Measurements from ENCODE around the gene NAGK. TPM values are rescaled to one million over a fixed set of nuclear protein-coding genes. Genes with fewer than 3 reads are reported as not detected.
A peak's percentile ranks its signal among the peaks of the same experiment; 100 is the strongest.
"Not testable (repeated sequence)": the region's sequence is repeated elsewhere in the genome, so short reads cannot be mapped to it uniquely, and the experiment has no call there.

Gene NAGK
- total and polyA plus RNA-seq, 12 donors, result 40.4 to 99.8 (median 46.0) TPM

DNA sequence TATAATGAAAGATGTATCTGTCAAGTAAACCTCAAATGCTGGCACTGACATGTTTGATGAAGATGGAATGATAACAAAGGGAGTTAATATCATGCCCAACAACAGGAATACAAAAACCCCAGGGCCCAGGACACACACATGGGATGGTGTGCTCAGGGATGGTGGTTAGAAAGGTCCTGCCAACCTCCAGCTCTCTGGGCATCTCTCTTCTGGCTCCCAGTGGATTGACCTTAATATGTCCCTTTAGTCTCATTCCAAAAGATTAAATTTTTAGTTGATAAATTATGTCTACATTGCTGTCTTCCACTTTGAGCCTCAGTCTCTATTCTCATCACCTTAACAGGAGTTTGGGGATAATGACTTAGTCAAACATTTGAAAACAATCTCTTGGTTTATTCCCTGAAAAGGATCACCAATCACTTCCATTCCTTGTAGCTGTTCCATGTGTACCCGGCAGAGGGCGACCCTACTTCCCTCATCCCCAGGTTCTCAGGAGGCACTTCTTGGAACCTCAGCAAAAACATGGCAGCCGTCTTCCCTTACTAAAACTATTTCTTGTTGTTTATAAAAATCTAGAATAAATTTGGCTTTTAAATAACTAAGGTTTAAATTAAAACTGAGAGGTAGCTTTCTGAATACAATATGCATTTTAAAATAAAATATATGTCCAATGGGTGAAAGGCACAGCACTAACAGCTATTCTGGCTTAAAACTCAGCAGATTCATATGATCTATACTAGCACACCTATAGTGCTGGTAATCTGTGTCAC lies 31.9 kb downstream of the NAGK start:
- no peak overlapping the region for H3K27ac ChIP-seq

DNA sequence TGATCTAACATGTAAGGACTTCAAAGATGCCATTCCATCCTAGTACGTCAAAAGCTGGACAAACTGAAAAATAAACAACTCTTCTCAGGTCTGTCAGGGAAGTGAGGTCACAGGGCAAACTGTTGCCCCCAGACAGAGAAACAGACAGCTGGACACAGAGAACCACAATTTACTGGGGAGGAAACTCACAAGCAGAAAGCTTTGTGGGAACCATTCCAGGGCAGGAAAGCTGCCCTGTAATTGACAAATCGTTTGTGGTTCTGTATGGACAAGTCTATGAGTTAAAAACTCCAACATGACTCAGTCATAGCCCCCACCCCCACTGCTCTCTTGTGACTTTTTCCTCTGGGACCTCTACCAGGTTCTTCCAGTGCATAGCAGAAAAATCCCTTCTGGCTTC lies 33.2 kb downstream of the NAGK start:
- 35 to 54% methylated on average over 2 of the region's 2 CpGs for WGBS, 2 donors
- H3K4me1 ChIP-seq, result peaks cover 0 to 6% (median 0%) of the 10 kb centered on the region in 9 donors
- H3K9me3 ChIP-seq, result no peaks in the 10 kb centered on the region

More for the DNA sequence above, 31.9 kb downstream of the NAGK start:
- DNase-seq, result peak; percentile 19 to 30
- peak in 3 of 8 donors; percentile 51 to 63 (median 62) for ATAC-seq
- Histone ChIP-seq H3K36me3 (no peaks in the 10 kb centered on the region), H3K4me3 (no peak overlapping the region), H3K4me1 (peaks cover 0 to 6% (median 0%) of the 10 kb centered on the region in 9 donors), H3K27me3 (no peaks in the 10 kb centered on the region), H3K9me3 (no peaks in the 10 kb centered on the region)
- TF ChIP-seq, protein P1, sequence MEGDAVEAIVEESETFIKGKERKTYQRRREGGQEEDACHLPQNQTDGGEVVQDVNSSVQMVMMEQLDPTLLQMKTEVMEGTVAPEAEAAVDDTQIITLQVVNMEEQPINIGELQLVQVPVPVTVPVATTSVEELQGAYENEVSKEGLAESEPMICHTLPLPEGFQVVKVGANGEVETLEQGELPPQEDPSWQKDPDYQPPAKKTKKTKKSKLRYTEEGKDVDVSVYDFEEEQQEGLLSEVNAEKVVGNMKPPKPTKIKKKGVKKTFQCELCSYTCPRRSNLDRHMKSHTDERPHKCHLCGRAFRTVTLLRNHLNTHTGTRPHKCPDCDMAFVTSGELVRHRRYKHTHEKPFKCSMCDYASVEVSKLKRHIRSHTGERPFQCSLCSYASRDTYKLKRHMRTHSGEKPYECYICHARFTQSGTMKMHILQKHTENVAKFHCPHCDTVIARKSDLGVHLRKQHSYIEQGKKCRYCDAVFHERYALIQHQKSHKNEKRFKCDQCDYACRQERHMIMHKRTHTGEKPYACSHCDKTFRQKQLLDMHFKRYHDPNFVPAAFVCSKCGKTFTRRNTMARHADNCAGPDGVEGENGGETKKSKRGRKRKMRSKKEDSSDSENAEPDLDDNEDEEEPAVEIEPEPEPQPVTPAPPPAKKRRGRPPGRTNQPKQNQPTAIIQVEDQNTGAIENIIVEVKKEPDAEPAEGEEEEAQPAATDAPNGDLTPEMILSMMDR (IDR thresholded peaks at IDR 0.05), result peak; percentile 31 to 83 (median 67)
- 3 to 8% methylated on average over 3 of the region's 3 CpGs for WGBS, 2 donors
- intact Hi-C loops (cut with DNase I), result loop anchor here in 1 of 10 donors (10.0 kb wide), 1 partner anchor 84 kb away; no protein-coding TSS in a partner anchor

DNA sequence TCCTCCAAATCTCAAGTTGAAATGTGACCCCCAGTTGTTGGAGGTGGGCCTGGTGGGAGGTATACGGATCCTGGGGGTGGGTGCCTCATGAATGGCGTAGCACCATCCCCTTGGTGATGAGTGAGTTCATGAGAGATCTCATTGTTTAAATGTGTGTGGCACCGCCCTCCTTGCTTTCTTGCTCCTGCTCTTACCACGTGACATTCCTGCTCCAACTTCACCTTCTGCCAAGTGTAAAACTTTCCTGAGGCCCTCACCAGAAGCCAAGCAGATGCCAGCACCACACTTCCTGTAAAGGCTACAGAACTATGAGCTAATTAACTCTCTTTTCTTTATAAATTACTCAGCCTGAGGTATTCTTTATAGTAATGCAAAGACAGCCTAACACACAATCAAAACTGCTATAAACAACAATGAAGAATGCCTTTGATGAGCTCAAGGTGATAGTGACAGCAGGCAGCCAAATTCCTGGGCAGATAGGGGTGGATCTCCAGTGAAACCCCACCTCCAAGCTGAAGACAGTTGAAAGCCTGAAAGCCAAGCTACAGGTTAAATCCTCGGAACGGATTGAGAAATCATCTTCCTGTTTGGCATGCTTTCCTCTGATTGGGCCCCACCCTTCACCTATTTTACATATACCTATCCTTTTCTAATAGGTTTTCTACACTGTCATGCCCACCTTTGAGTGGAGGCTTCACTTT lies 34.7 kb downstream of the NAGK start:
- Histone ChIP-seq H3K4me3 (no peak overlapping the region), H3K27ac (no peak overlapping the region), H3K4me1 (peaks cover 0 to 6% (median 0%) of the 10 kb centered on the region in 9 donors), H3K27me3 (no peaks in the 10 kb centered on the region), H3K36me3 (peaks cover 0 to 7% (median 0%) of the 10 kb centered on the region in 9 donors), H3K9me3 (no peaks in the 10 kb centered on the region)
- no peak for DNase-seq
- intact Hi-C loops (cut with DNase I), result loop anchor here in 1 of 10 donors (10.0 kb wide), 1 partner anchor 82 kb away; no protein-coding TSS in a partner anchor
- no peak for ATAC-seq
- WGBS, 2 donors, result 62 to 74% methylated on average over 6 of the region's 6 CpGs
- TF ChIP-seq, protein P1 (IDR thresholded peaks at IDR 0.05), result no peak

More for the DNA sequence above, 33.2 kb downstream of the NAGK start:
- H3K27ac ChIP-seq, result peak overlapping the region in 1 of 10 donors; percentile 34
- no peaks in the 10 kb centered on the region for H3K27me3 ChIP-seq
- H3K36me3 ChIP-seq, result no peaks in the 10 kb centered on the region
- DNase-seq (no peak), ATAC-seq (no peak)
- H3K4me3 ChIP-seq, result no peak overlapping the region
- intact Hi-C loops (cut with DNase I), result loop anchor here in 1 of 10 donors (10.0 kb wide), 1 partner anchor 83 kb away; no protein-coding TSS in a partner anchor
- TF ChIP-seq, protein P1 (IDR thresholded peaks at IDR 0.05), result no peak

DNA sequence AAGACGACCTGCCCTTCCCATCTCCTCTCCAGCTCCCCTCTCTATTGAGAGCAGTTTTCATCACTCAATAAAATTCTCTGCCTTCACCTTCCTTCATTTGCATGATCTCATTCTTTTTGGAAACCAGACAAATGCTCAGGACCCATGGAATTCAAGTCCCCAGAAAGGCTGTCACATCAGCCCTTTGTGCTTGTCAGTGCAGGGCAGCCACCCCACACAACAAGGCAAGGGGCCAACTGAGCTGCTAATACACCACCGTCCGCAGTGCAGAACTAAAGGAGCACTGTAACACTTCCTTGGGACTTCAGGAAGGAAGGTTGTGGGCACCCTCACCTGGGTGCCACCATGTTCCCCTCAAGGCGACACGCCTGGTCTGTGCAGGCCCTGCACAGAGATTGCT lies 35.4 kb downstream of the NAGK start:
- intact Hi-C loops (cut with DNase I), result loop anchor here in 1 of 10 donors (10.0 kb wide), 1 partner anchor 81 kb away; no protein-coding TSS in a partner anchor
- Histone ChIP-seq H3K4me1 (peaks cover 0 to 6% (median 0%) of the 10 kb centered on the region in 9 donors), H3K36me3 (peaks cover 0 to 14% (median 0%) of the 10 kb centered on the region in 9 donors), H3K27me3 (no peaks in the 10 kb centered on the region), H3K9me3 (no peaks in the 10 kb centered on the region), H3K4me3 (no peak overlapping the region), H3K27ac (no peak overlapping the region)
- TF ChIP-seq, protein P1 (IDR thresholded peaks at IDR 0.05), result no peak
- 89 to 92% methylated on average over 5 of the region's 5 CpGs for WGBS, 2 donors
- DNase-seq, result no peak
- no peak for ATAC-seq

DNA sequence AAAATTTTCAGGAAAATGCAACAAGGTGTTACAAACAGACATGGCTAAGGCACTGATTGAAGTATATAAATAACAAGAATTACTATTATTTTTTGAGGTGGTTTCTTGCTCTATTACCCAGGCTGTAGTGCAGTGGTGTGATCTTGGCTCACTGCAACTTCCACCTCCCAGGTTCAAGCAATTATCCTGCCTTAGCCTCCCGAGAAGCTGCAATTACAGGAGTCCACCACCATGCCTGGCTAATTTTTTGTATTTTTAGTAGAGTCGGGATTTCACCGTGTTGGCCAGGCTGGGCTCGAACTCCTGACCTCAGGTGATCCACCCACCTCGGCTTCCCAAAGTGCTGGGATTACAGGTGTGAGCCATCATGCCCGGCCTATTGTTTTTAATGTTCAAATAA lies 38.0 kb downstream of the NAGK start:
- not testable (repeated sequence) for H3K27ac ChIP-seq, H3K9me3 ChIP-seq, DNase-seq, H3K4me1 ChIP-seq, ATAC-seq, H3K27me3 ChIP-seq, H3K4me3 ChIP-seq
- peaks cover 0 to 41% (median 9%) of the 10 kb centered on the region in 9 donors for H3K36me3 ChIP-seq
- WGBS, 2 donors, result 88 to 93% methylated on average over 6 of the region's 6 CpGs
- intact Hi-C loops (cut with DNase I), result loop anchor here in 1 of 10 donors (10.0 kb wide), 1 partner anchor 78 kb away; no protein-coding TSS in a partner anchor

All from heart right ventricle (tissue), 16 donors.